Sigmoid colon (tissue), 3 donors: ENCODE data around the gene MRPL14.

ENCODE experiments used
- POLR2A ChIP-seq, 2 donors: fragments of 450-650 bp; IDR thresholded peaks; one replicate each; pipeline ENCODE4 v1.6.1; 2016; ENCODE audit warnings: antibody characterized with exemption in 2 of 2, mild to moderate bottlenecking in 2 of 2, moderate library complexity in 2 of 2
- TF ChIP-seq, protein P1 (sequence below), 4 experiments: fragments of 450-650 bp in 3 of 4; fragments of 200-600 bp in 1 of 4; IDR thresholded peaks; one replicate each; pipeline ENCODE4 v1.5.1; 2016 to 2019; ENCODE audit warnings: antibody characterized with exemption in 4 of 4, mild to moderate bottlenecking in 3 of 4, moderate library complexity in 2 of 4

DNA sequence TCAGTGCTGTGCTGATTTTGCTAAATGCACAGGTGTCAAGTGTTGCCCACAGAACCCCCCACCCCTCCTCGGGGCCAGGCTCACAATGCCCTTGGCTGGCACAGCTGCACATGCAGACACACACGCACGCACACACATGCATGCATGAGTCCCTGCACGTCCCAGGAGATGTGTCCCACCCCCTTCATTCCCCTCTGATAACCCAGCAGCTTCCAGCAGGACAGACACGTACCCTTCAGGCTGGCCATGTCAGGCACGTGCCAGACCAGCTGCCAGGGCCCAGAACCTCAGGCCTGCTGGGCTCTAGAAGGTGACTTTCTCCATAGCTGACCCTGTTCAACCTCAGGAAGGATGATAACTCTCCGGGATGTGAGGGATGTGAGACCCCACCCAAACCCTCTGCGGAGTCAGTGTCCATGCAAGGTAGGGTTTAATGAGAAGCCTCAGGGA is 44.4 kb downstream of the MRPL14 start:
- TF ChIP-seq, protein P1, sequence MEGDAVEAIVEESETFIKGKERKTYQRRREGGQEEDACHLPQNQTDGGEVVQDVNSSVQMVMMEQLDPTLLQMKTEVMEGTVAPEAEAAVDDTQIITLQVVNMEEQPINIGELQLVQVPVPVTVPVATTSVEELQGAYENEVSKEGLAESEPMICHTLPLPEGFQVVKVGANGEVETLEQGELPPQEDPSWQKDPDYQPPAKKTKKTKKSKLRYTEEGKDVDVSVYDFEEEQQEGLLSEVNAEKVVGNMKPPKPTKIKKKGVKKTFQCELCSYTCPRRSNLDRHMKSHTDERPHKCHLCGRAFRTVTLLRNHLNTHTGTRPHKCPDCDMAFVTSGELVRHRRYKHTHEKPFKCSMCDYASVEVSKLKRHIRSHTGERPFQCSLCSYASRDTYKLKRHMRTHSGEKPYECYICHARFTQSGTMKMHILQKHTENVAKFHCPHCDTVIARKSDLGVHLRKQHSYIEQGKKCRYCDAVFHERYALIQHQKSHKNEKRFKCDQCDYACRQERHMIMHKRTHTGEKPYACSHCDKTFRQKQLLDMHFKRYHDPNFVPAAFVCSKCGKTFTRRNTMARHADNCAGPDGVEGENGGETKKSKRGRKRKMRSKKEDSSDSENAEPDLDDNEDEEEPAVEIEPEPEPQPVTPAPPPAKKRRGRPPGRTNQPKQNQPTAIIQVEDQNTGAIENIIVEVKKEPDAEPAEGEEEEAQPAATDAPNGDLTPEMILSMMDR (IDR thresholded peaks at IDR 0.05): no peak
- no peak for TF ChIP-seq POLR2A (IDR thresholded peaks at IDR 0.05)
